IMR-90 (cell line): ENCODE data around the gene TNFRSF25.

Experiments
- MAZ ChIP-seq: IDR thresholded peaks from 2 replicates; pipeline ENCODE4 v1.6.1; 2012; ENCODE audit warnings: low read depth, mild to moderate bottlenecking, low read length, improper control_type of control experiment, moderate library complexity, borderline replicate concordance
- POLR2A ChIP-seq: IDR thresholded peaks from 2 replicates; pipeline ENCODE4 v1.6.1; 2012; ENCODE audit warnings: mild to moderate bottlenecking, low read depth, low read length
- RAD21 ChIP-seq: IDR thresholded peaks from 2 replicates; pipeline ENCODE4 v1.6.1; 2012; ENCODE audit warnings: low read length, improper control_type of control experiment

- TF ChIP-seq MAZ (no peak), RAD21 (no peak), POLR2A (no peak)
Measured at GRCh38 chr1:6467224-6467623, 1.3 kb upstream of the TNFRSF25 start.
